ENCODE data around the gene ALB. TPM values are rescaled to one million over a fixed set of nuclear protein-coding genes. Genes with fewer than 3 reads are reported as not detected.

The ALB gene
- total and polyA plus RNA-seq, 11 donors: 0.21 to 3.3 (median 0.76) TPM; not detected in 6

GRCh38 chr4:73432169-73433000, 28.3 kb downstream of the ALB start:
- TF ChIP-seq POLR2A (IDR thresholded peaks at IDR 0.05): no peak
- no peak for TF ChIP-seq CTCF (IDR thresholded peaks at IDR 0.05)
- Histone ChIP-seq H3K27ac (no peak overlapping the region), H3K9me3 (no peaks in the 10 kb centered on the region), H3K27me3 (no peaks in the 10 kb centered on the region), H3K4me3 (no peak overlapping the region), H3K36me3 (no peaks in the 10 kb centered on the region), H3K4me1 (no peaks in the 10 kb centered on the region)
- intact Hi-C loops (cut with DNase I): no loop called here
- DNase-seq: no peak
- no peak for ATAC-seq
- WGBS, 4 donors: 59 to 72% (median 66%) methylated on average over 5 of the region's 5 CpGs

- Histone ChIP-seq H3K4me3 (no peak overlapping the region), H3K4me1 (no peaks in the 10 kb centered on the region), H3K36me3 (no peaks in the 10 kb centered on the region), H3K9me3 (no peaks in the 10 kb centered on the region), H3K27me3 (no peaks in the 10 kb centered on the region), H3K27ac (no peak overlapping the region)
- WGBS, 4 donors: 55 to 81% (median 61%) methylated on average over 2 of the region's 2 CpGs
- DNase-seq (no peak), ATAC-seq (no peak)
- TF ChIP-seq POLR2A (IDR thresholded peaks at IDR 0.05) (no peak), CTCF (IDR thresholded peaks at IDR 0.05) (no peak)
- intact Hi-C loops (cut with DNase I): no loop called here
Measured at GRCh38 chr4:73433140-73433539, 29.1 kb downstream of the ALB start.

- no peaks in the 10 kb centered on the region for H3K4me1 ChIP-seq
- H3K4me3 ChIP-seq: no peak overlapping the region
- H3K27ac ChIP-seq: no peak overlapping the region
- DNase-seq (no peak), ATAC-seq (no peak)
- no peaks in the 10 kb centered on the region for H3K36me3 ChIP-seq
- H3K9me3 ChIP-seq: no peaks in the 10 kb centered on the region
- 35 to 39% (median 36%) methylated on average over 3 of the region's 3 CpGs for whole genome bisulfite sequencing, 4 donors
- intact Hi-C loops (cut with DNase I): no loop called here
- TF ChIP-seq POLR2A (IDR thresholded peaks at IDR 0.05) (no peak), CTCF (IDR thresholded peaks at IDR 0.05) (peak in 7 of 12 donors; percentile 4 to 41 (median 33))
- no peaks in the 10 kb centered on the region for H3K27me3 ChIP-seq
Measured at GRCh38 chr4:73434311-73434710, 30.2 kb downstream of the ALB start.

GRCh38 chr4:73435984-73436383, 31.9 kb downstream of the ALB start, which contains the start of gene AFP:
TSS of gene AFP (plus strand) at chr4:73436221. CDS start at chr4:73436263, 42 bp downstream.
- no peak within 1 kb of the TSS for H3K4me3 ChIP-seq
- H3K36me3 ChIP-seq: no peaks in the 10 kb centered on the region
- no peaks in the 10 kb centered on the region for H3K9me3 ChIP-seq
- TF ChIP-seq POLR2A (IDR thresholded peaks at IDR 0.05): no peak
- no peak within 1 kb of the TSS for H3K27ac ChIP-seq
- DNase-seq (no peak), ATAC-seq (no peak)
- peaks cover 0 to 4% (median 0%) of the 10 kb centered on the region in 9 donors for H3K27me3 ChIP-seq
- 69 to 84% (median 80%) methylated on average over 1 of the region's 1 CpG for WGBS, 4 donors
- H3K4me1 ChIP-seq: no peaks in the 10 kb centered on the region
- intact Hi-C loops (cut with DNase I): no loop called here
